GM23338 (cell line): ENCODE results near the gene ZNF366.

ENCODE experiments used
- CREB1 ChIP-seq: fragments of 250-450 bp; sonication (Bioruptor Pico); IDR thresholded peaks from 2 replicates; pipeline ENCODE4 v1.5.0; 2020; ENCODE audit warnings: low read depth, mild to moderate bottlenecking, moderate library complexity
- POLR2AphosphoS5 ChIP-seq: IDR thresholded peaks from 2 replicates; pipeline ENCODE4 v1.6.1; 2016; ENCODE audit warnings: antibody characterized with exemption, low read depth
- STAT1 ChIP-seq: IDR thresholded peaks from one replicate; pipeline ENCODE4 v1.6.1; 2016; ENCODE audit warnings: antibody characterized with exemption; ENCODE audit not compliant: unreplicated experiment
- TF ChIP-seq, protein P1 (sequence below), 2 experiments: fragments of 200-600 bp in 1 of 2; sonication (generic) in 1 of 2; conservative IDR thresholded peaks; 2 replicates each; pipeline versions ENCODE4 v1.5.1 to v1.6.1; 2016 to 2017; ENCODE audit warnings: antibody characterized with exemption in 2 of 2, low read depth in 2 of 2, mild to moderate bottlenecking in 2 of 2, moderate library complexity in 1 of 2
- TF ChIP-seq, protein P2 (sequence below): fragments of 250-450 bp; sonication (Bioruptor Pico); IDR thresholded peaks from 2 replicates; pipeline ENCODE4 v1.5.0; 2020; ENCODE audit warnings: mild to moderate bottlenecking, moderate library complexity

DNA sequence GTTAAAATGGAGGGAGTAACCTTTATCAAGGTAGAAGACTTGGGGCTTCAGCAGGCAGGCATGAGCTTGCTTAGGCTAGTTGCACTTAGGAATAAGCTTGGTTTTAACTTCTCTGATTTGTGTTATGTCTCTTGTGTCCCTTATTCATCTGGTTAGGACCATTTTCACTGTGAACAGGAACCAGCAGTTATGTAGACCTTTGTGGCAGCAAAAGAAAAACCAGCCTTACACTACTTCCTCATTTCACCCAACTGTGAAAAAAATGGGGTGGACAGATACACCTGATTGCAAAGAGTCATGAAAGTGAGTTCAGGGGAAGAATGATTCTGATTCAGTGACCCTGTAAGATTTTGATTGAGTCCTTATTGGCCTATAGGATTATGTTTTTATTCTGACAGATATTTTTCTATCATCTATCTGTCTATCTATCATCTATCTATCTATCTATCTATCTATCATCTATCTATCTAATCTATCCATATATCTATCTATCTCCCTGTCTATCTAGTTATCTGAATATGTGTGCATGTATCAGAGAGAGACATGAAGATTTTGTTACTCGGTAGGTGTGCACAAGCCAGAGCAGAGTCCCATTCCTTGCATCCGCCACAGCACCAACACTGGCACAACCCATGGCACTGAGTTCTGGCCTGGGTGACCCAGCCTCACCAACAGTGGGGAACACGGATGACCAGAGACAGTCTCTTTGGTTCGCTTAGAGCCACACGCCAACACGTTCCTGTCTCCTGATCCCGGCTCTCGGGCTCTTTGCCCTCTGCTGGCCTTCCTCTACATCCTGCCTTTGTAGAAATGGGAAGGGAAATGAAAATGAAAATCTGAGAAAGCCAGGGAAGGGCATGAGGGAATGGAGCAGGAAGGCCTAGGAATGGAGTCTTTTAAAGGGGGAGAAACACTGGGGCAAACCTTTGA is 1.3 kb upstream of the ZNF366 start:
- TF ChIP-seq, protein P1, sequence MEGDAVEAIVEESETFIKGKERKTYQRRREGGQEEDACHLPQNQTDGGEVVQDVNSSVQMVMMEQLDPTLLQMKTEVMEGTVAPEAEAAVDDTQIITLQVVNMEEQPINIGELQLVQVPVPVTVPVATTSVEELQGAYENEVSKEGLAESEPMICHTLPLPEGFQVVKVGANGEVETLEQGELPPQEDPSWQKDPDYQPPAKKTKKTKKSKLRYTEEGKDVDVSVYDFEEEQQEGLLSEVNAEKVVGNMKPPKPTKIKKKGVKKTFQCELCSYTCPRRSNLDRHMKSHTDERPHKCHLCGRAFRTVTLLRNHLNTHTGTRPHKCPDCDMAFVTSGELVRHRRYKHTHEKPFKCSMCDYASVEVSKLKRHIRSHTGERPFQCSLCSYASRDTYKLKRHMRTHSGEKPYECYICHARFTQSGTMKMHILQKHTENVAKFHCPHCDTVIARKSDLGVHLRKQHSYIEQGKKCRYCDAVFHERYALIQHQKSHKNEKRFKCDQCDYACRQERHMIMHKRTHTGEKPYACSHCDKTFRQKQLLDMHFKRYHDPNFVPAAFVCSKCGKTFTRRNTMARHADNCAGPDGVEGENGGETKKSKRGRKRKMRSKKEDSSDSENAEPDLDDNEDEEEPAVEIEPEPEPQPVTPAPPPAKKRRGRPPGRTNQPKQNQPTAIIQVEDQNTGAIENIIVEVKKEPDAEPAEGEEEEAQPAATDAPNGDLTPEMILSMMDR (conservative IDR thresholded peaks at IDR 0.05; ENCODE audit: low read depth in 2 of 2) = peak in 1 of 2 experiments; percentile 13; a peak in 1 of 4 replicates
- TF ChIP-seq STAT1 (no peak), POLR2AphosphoS5 (no peak), CREB1 (no peak)
- TF ChIP-seq, protein P2, sequence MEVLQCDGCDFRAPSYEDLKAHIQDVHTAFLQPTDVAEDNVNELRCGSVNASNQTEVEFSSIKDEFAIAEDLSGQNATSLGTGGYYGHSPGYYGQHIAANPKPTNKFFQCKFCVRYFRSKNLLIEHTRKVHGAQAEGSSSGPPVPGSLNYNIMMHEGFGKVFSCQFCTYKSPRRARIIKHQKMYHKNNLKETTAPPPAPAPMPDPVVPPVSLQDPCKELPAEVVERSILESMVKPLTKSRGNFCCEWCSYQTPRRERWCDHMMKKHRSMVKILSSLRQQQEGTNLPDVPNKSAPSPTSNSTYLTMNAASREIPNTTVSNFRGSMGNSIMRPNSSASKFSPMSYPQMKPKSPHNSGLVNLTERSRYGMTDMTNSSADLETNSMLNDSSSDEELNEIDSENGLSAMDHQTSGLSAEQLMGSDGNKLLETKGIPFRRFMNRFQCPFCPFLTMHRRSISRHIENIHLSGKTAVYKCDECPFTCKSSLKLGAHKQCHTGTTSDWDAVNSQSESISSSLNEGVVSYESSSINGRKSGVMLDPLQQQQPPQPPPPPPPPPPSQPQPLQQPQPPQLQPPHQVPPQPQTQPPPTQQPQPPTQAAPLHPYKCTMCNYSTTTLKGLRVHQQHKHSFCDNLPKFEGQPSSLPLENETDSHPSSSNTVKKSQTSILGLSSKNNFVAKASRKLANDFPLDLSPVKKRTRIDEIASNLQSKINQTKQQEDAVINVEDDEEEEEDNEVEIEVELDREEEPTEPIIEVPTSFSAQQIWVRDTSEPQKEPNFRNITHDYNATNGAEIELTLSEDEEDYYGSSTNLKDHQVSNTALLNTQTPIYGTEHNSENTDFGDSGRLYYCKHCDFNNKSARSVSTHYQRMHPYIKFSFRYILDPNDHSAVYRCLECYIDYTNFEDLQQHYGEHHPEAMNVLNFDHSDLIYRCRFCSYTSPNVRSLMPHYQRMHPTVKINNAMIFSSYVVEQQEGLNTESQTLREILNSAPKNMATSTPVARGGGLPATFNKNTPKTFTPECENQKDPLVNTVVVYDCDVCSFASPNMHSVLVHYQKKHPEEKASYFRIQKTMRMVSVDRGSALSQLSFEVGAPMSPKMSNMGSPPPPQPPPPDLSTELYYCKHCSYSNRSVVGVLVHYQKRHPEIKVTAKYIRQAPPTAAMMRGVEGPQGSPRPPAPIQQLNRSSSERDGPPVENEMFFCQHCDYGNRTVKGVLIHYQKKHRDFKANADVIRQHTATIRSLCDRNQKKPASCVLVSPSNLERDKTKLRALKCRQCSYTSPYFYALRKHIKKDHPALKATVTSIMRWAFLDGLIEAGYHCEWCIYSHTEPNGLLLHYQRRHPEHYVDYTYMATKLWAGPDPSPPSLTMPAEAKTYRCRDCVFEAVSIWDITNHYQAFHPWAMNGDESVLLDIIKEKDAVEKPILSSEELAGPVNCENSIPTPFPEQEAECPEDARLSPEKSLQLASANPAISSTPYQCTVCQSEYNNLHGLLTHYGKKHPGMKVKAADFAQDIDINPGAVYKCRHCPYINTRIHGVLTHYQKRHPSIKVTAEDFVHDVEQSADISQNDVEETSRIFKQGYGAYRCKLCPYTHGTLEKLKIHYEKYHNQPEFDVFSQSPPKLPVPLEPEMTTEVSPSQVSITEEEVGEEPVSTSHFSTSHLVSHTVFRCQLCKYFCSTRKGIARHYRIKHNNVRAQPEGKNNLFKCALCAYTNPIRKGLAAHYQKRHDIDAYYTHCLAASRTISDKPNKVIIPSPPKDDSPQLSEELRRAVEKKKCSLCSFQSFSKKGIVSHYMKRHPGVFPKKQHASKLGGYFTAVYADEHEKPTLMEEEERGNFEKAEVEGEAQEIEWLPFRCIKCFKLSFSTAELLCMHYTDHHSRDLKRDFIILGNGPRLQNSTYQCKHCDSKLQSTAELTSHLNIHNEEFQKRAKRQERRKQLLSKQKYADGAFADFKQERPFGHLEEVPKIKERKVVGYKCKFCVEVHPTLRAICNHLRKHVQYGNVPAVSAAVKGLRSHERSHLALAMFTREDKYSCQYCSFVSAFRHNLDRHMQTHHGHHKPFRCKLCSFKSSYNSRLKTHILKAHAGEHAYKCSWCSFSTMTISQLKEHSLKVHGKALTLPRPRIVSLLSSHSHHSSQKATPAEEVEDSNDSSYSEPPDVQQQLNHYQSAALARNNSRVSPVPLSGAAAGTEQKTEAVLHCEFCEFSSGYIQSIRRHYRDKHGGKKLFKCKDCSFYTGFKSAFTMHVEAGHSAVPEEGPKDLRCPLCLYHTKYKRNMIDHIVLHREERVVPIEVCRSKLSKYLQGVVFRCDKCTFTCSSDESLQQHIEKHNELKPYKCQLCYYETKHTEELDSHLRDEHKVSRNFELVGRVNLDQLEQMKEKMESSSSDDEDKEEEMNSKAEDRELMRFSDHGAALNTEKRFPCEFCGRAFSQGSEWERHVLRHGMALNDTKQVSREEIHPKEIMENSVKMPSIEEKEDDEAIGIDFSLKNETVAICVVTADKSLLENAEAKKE = no peak
